Bronchial epithelial cell (primary cell): Measurements from ENCODE around the gene CPZ. TPM values are rescaled to one million over a fixed set of nuclear protein-coding genes. Genes with fewer than 3 reads are reported as not detected.
"Not testable (repeated sequence)": the region's sequence is repeated elsewhere in the genome, so short reads cannot be mapped to it uniquely, and the experiment has no call there.

ENCODE experiments used
- DNase-seq: peaks from one replicate; pipeline ENCODE4 v3.0.0-alpha.2; 2010; ENCODE audit warnings: low read depth
- FAIRE-seq: peaks from 2 replicates; lab custom pipeline; 2011; peaks lifted over from hg19 to GRCh38; lab: Jason Lieb, UNC
- H3K27me3 ChIP-seq: 2 replicates; pipeline ENCODE4 v1.5.1; 2011; ENCODE audit warnings: low read length; ENCODE audit not compliant: control insufficient read depth, insufficient read depth
- H3K36me3 ChIP-seq: 2 replicates; pipeline ENCODE4 v1.5.1; 2011; ENCODE audit warnings: low read length; ENCODE audit not compliant: control insufficient read depth, insufficient read depth
- H3K4me3 ChIP-seq: 2 replicates; pipeline ENCODE4 v1.5.1; 2011; ENCODE audit warnings: mild to moderate bottlenecking, low read depth, low read length, control low read depth
- CTCF ChIP-seq: IDR thresholded peaks from 2 replicates; pipeline ENCODE4 v1.5.1; 2011; ENCODE audit warnings: mild to moderate bottlenecking, moderate library complexity, low read length, control low read depth, inconsistent platforms; ENCODE audit not compliant: insufficient read depth, severe bottlenecking
- total RNA-seq: library from RNA; depleted of rRNA; stranded (reverse); fragments of >200 nt; gene quantifications from 2 replicates; pipeline ENCODE4 v1.2.1, GENCODE V29; 2014

CPZ gene
- total RNA-seq, 1 donor from 2014 or later, result 0.26 TPM

GRCh38 chr4:8653326-8654000 is 60.9 kb downstream of the CPZ start:
- no peaks in the 10 kb centered on the region for H3K27me3 ChIP-seq
- no peaks in the 10 kb centered on the region for H3K36me3 ChIP-seq
- no peak for TF ChIP-seq CTCF
- FAIRE-seq, result no peak
- H3K4me3 ChIP-seq, result no peak overlapping the region
- no peak for DNase-seq

GRCh38 chr4:8654139-8654538 is 61.6 kb downstream of the CPZ start:
- not testable (repeated sequence) for FAIRE-seq, H3K27me3 ChIP-seq, H3K36me3 ChIP-seq, H3K4me3 ChIP-seq, DNase-seq

GRCh38 chr4:8655411-8656184 is 63.0 kb downstream of the CPZ start:
- Histone ChIP-seq H3K4me3 (no peak overlapping the region), H3K27me3 (no peaks in the 10 kb centered on the region), H3K36me3 (no peaks in the 10 kb centered on the region)
- FAIRE-seq, result no peak
- DNase-seq, result no peak
- no peak for TF ChIP-seq CTCF

GRCh38 chr4:8656185-8656517 is 63.6 kb downstream of the CPZ start:
- H3K36me3 ChIP-seq, result no peaks in the 10 kb centered on the region
- FAIRE-seq, result no peak
- no peak for TF ChIP-seq CTCF
- H3K4me3 ChIP-seq, result no peak overlapping the region
- H3K27me3 ChIP-seq, result no peaks in the 10 kb centered on the region
- no peak for DNase-seq

GRCh38 chr4:8656711-8657380 is 64.3 kb downstream of the CPZ start:
- H3K36me3 ChIP-seq, result no peaks in the 10 kb centered on the region
- no peak for TF ChIP-seq CTCF
- DNase-seq (no peak), FAIRE-seq (no peak)
- no peak overlapping the region for H3K4me3 ChIP-seq
- no peaks in the 10 kb centered on the region for H3K27me3 ChIP-seq

GRCh38 chr4:8657381-8658088 is 65.0 kb downstream of the CPZ start:
- TF ChIP-seq CTCF, result no peak
- Histone ChIP-seq H3K27me3 (no peaks in the 10 kb centered on the region), H3K4me3 (no peak overlapping the region), H3K36me3 (no peaks in the 10 kb centered on the region)
- FAIRE-seq (no peak), DNase-seq (no peak)
